ENCODE results near the gene TMED9.

DNA sequence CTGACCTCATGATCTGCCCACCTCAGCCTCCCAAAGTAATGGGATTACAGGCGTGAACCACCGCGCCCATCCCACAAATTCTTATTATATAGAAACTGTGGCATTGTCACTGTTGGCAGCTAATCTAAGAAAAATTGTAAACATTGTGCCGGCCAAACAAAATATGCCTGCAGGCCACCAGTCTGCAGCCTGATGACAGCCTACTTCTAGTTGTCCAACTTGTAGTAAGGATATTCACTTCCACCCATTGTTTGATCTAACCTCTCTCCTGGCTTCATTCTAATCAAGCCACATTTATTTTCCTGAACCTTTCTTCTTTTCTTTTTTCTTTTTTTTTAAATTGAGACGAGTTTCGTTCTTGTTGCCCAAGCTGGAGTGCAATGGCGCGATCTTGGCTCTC is 13.7 kb upstream of the TMED9 start:
- TF ChIP-seq CTCF (IDR thresholded peaks at IDR 0.05) = no peak
- TF ChIP-seq ZFX (IDR thresholded peaks at IDR 0.05; ENCODE audit: borderline replicate concordance) = no peak

All from 22Rv1 (cell line).